SU-DHL-6 (cell line): ENCODE measurements around the gene ANKRD44.

ENCODE experiments used
- H2AFZ ChIP-seq: fragments of 200-600 bp; sonication (generic); 2 replicates; pipeline ENCODE4 v1.6.1; 2014; ENCODE audit warnings: low read depth, mild to moderate bottlenecking, moderate library complexity, mixed read lengths, antibody characterized with exemption, low read length; ENCODE audit not compliant: severe bottlenecking
- H3F3A ChIP-seq: fragments of 200-600 bp; shearing (Covaris generic); 2 replicates; pipeline ENCODE4 v1.6.0; 2016; ENCODE audit warnings: antibody characterized with exemption, mild to moderate bottlenecking; ENCODE audit not compliant: insufficient read depth
- H3K27ac ChIP-seq: fragments of 200-600 bp; sonication (generic); 2 replicates; pipeline ENCODE4 v1.5.1; 2016; ENCODE audit warnings: low read depth, mild to moderate bottlenecking, low read length, moderate library complexity, mixed read lengths
- H3K27me3 ChIP-seq: fragments of 200-600 bp; sonication (generic), shearing (Covaris generic); 2 replicates; pipeline ENCODE4 v1.6.0; 2014; ENCODE audit warnings: mild to moderate bottlenecking, low read length
- H3K36me3 ChIP-seq: fragments of 200-600 bp; sonication (generic); 2 replicates; pipeline ENCODE4 v1.6.1; 2014; ENCODE audit warnings: mild to moderate bottlenecking, low read length, mixed read lengths
- H3K4me2 ChIP-seq: fragments of 300-600, 200-600 bp; shearing (Covaris generic), sonication (generic); 2 replicates; pipeline ENCODE4 v1.6.0; 2014; ENCODE audit warnings: low read length, low read depth, mild to moderate bottlenecking; ENCODE audit not compliant: poor library complexity, severe bottlenecking
- H3K4me3 ChIP-seq: fragments of 200-600 bp; sonication (generic); 2 replicates; pipeline ENCODE4 v1.5.1; 2014; ENCODE audit warnings: antibody characterized with exemption, low read length, mild to moderate bottlenecking, mixed read lengths; ENCODE audit not compliant: insufficient read depth, poor library complexity, severe bottlenecking
- H3K79me2 ChIP-seq: fragments of 200-600 bp; sonication (generic); 2 replicates; pipeline ENCODE4 v1.6.1; 2014; ENCODE audit warnings: mild to moderate bottlenecking, low read length, moderate library complexity; ENCODE audit not compliant: insufficient read depth
- H3K9ac ChIP-seq: fragments of 200-600 bp; sonication (generic); 2 replicates; pipeline ENCODE4 v1.7.0; 2014; ENCODE audit warnings: mild to moderate bottlenecking, low read length
- H3K9me2 ChIP-seq: fragments of 200-600 bp; sonication (generic); replicated peaks from 2 replicates; pipeline ENCODE4 v1.6.1; 2014; ENCODE audit warnings: low read length; ENCODE audit not compliant: insufficient read depth
- H3K9me3 ChIP-seq: fragments of 200-600 bp; sonication (generic); 2 replicates; pipeline ENCODE4 v1.6.1; 2014; ENCODE audit warnings: low read length, mixed read lengths; ENCODE audit not compliant: insufficient read depth
- H4K20me1 ChIP-seq: fragments of 200-600 bp; sonication (generic); 2 replicates; pipeline ENCODE4 v1.6.1; 2014; ENCODE audit warnings: low read depth, mild to moderate bottlenecking, antibody characterized with exemption, low read length, moderate library complexity, mixed read lengths
- EZH2phosphoT487 ChIP-seq: fragments of 200-600 bp; sonication (generic), shearing (Covaris generic); conservative IDR thresholded peaks from 2 replicates; pipeline ENCODE4 v1.6.1; 2018; ENCODE audit warnings: mild to moderate bottlenecking, antibody characterized with exemption, low read length, moderate library complexity, mixed read lengths
- TF ChIP-seq, protein P1 (sequence below): fragments of 200-600 bp; sonication (generic); IDR thresholded peaks from one replicate; pipeline ENCODE4 v1.5.1; 2017; ENCODE audit warnings: antibody characterized with exemption, mild to moderate bottlenecking, low read length, moderate library complexity; ENCODE audit not compliant: insufficient read depth, poor library complexity, severe bottlenecking

ANKRD44 gene

GRCh38 chr2:196955036-196955435 lies 355.5 kb downstream of the ANKRD44 start:
- no peaks in the 10 kb centered on the region for H3K9me2 ChIP-seq
- H3K27ac ChIP-seq = no peak overlapping the region
- H3K27me3 ChIP-seq = no peaks in the 10 kb centered on the region
- H3K36me3 ChIP-seq = no peaks in the 10 kb centered on the region
- H3K4me3 ChIP-seq = no peak overlapping the region
- no peak overlapping the region for H3K9ac ChIP-seq
- no peaks in the 10 kb centered on the region for H3F3A ChIP-seq
- H4K20me1 ChIP-seq = no peaks in the 10 kb centered on the region
- no peaks in the 10 kb centered on the region for H3K9me3 ChIP-seq
- no peak overlapping the region for H3K4me2 ChIP-seq
- no peak overlapping the region for H2AFZ ChIP-seq
- no peaks in the 10 kb centered on the region for H3K79me2 ChIP-seq
- TF ChIP-seq, protein P1, sequence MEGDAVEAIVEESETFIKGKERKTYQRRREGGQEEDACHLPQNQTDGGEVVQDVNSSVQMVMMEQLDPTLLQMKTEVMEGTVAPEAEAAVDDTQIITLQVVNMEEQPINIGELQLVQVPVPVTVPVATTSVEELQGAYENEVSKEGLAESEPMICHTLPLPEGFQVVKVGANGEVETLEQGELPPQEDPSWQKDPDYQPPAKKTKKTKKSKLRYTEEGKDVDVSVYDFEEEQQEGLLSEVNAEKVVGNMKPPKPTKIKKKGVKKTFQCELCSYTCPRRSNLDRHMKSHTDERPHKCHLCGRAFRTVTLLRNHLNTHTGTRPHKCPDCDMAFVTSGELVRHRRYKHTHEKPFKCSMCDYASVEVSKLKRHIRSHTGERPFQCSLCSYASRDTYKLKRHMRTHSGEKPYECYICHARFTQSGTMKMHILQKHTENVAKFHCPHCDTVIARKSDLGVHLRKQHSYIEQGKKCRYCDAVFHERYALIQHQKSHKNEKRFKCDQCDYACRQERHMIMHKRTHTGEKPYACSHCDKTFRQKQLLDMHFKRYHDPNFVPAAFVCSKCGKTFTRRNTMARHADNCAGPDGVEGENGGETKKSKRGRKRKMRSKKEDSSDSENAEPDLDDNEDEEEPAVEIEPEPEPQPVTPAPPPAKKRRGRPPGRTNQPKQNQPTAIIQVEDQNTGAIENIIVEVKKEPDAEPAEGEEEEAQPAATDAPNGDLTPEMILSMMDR = no peak
- no peak for TF ChIP-seq EZH2phosphoT487

DNA sequence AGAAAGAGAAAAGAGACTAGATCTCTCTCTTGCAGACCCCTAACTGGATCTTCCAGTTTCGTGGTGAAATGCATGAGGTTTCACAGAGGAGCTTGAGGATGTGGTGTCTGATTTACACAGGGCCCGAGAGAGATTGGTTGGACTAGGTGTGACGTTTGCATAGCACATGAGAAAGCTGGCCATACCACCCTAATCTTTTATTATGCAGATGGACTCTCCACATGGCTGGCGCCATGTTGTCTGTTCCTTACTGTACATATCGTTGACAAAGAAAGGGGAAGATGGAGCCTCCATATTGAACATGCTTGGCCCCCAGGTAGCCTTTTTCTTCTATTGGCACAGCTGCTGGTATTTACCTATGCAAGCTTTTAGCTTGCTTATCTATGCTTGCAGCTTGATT lies 356.6 kb downstream of the ANKRD44 start:
- TF ChIP-seq EZH2phosphoT487 = no peak
- TF ChIP-seq, protein P1 = no peak
- Histone ChIP-seq H3K36me3 (no peaks in the 10 kb centered on the region), H3K27ac (no peak overlapping the region), H4K20me1 (no peaks in the 10 kb centered on the region), H2AFZ (no peak overlapping the region), H3K9me2 (no peaks in the 10 kb centered on the region), H3K79me2 (no peaks in the 10 kb centered on the region), H3K4me3 (no peak overlapping the region), H3K9ac (no peak overlapping the region), H3K27me3 (no peaks in the 10 kb centered on the region), H3K9me3 (no peaks in the 10 kb centered on the region), H3K4me2 (no peak overlapping the region), H3F3A (no peaks in the 10 kb centered on the region)

GRCh38 chr2:196952936-196953335 lies 357.6 kb downstream of the ANKRD44 start:
- Histone ChIP-seq H2AFZ (no peak overlapping the region), H3K4me2 (no peak overlapping the region), H3F3A (no peaks in the 10 kb centered on the region), H3K9ac (no peak overlapping the region), H3K27ac (no peak overlapping the region), H3K9me2 (no peaks in the 10 kb centered on the region), H3K79me2 (no peaks in the 10 kb centered on the region), H3K27me3 (no peaks in the 10 kb centered on the region), H3K4me3 (no peak overlapping the region), H4K20me1 (no peaks in the 10 kb centered on the region), H3K9me3 (no peaks in the 10 kb centered on the region), H3K36me3 (no peaks in the 10 kb centered on the region)
- TF ChIP-seq, protein P1 = no peak
- no peak for TF ChIP-seq EZH2phosphoT487
